PC-3 (cell line): ENCODE data around the gene LENG9. TPM values are rescaled to one million over a fixed set of nuclear protein-coding genes. Genes with fewer than 3 reads are reported as not detected.
"Not testable (repeated sequence)": the region's sequence is repeated elsewhere in the genome, so short reads cannot be mapped to it uniquely, and the experiment has no call there.

Experiments used
- ATAC-seq: fragments of 200-7000 bp; cut with Tn5 transposase; 2 replicates; pipeline ENCODE4 v1.9.1; 2020; ENCODE audit warnings: mild to moderate bottlenecking, moderate library complexity
- Bru-seq: library from RNA; stranded (reverse); fragments of 400-500 nt; gene quantifications from one replicate; lab custom pipeline; 2021; lab: Mats Ljungman, UMichigan
- BruChase-seq, 2 experiments: library from RNA; stranded (reverse); fragments of 400-500 nt; gene quantifications; one replicate each; lab custom pipeline; 2021; lab: Mats Ljungman, UMichigan
- BruUV-seq: library from RNA; stranded (reverse); fragments of 400-500 nt; replicated peaks from 2 replicates; lab custom pipeline; 2021; lab: Mats Ljungman, UMichigan
- CTCF ChIA-PET: fragments of 300-600 bp; sonication (Branson Sonifier 250); formaldehyde crosslinking; loops from one replicate; lab custom pipeline; 2022; ENCODE audit warnings: antibody characterized with exemption; lab: Charles Lee
- POLR2A ChIA-PET: fragments of 300-600 bp; sonication (Branson Sonifier 250); formaldehyde crosslinking; loops from one replicate; lab custom pipeline; 2022; ENCODE audit warnings: antibody characterized with exemption; ENCODE audit not compliant: unreplicated experiment; lab: Charles Lee
- DNase-seq: peaks from one replicate; pipeline ENCODE4 v3.0.0-alpha.2; 2015
- H2AFZ ChIP-seq: fragments of 300-600 bp; sonication (generic); 2 replicates; pipeline ENCODE4 v1.6.0; 2016; ENCODE audit warnings: antibody characterized with exemption, low read length
- H3F3A ChIP-seq: fragments of 300-600 bp; sonication (generic); one replicate; pipeline ENCODE4 v1.6.0; 2017; ENCODE audit warnings: antibody characterized with exemption, low read length, control low read depth, mild to moderate bottlenecking; ENCODE audit not compliant: unreplicated experiment
- H3K27ac ChIP-seq: fragments of 300-600 bp; sonication (generic); 2 replicates; pipeline ENCODE4 v1.5.1; 2016; ENCODE audit warnings: mild to moderate bottlenecking, low read length
- H3K27me3 ChIP-seq: fragments of 300-600 bp; sonication (generic); 2 replicates; pipeline ENCODE4 v1.6.1; 2016; ENCODE audit warnings: low read length, mixed read lengths
- H3K36me3 ChIP-seq: fragments of 300-600 bp; sonication (generic); 2 replicates; pipeline ENCODE4 v1.6.1; 2016; ENCODE audit warnings: low read depth, mixed run types, low read length, mixed read lengths
- H3K4me1 ChIP-seq: fragments of 300-600 bp; sonication (generic); 2 replicates; pipeline ENCODE4 v1.5.1; 2016; ENCODE audit warnings: low read length; ENCODE audit not compliant: insufficient read depth
- H3K4me2 ChIP-seq: fragments of 300-600 bp; sonication (generic); 2 replicates; pipeline ENCODE4 v1.6.0; 2016; ENCODE audit warnings: low read length
- H3K4me3 ChIP-seq: fragments of 300-600 bp; sonication (generic); 2 replicates; pipeline ENCODE4 v1.5.1; 2016; ENCODE audit warnings: mild to moderate bottlenecking, low read length, mixed read lengths
- H3K79me2 ChIP-seq: fragments of 300-600 bp; sonication (generic); 2 replicates; pipeline ENCODE4 v1.6.1; 2017; ENCODE audit warnings: low read length, mixed read lengths
- H3K9ac ChIP-seq: fragments of 300-600 bp; sonication (generic); 2 replicates; pipeline ENCODE4 v1.6.0; 2016; ENCODE audit warnings: mild to moderate bottlenecking, low read length
- H3K9me2 ChIP-seq: fragments of 300-600 bp; sonication (generic); replicated peaks from 2 replicates; pipeline ENCODE4 v1.6.1; 2016; ENCODE audit warnings: mixed run types, low read length, mixed read lengths
- H3K9me3 ChIP-seq: fragments of 300-600 bp; sonication (generic); 2 replicates; pipeline ENCODE4 v1.6.1; 2016; ENCODE audit warnings: low read length, mixed read lengths
- H4K20me1 ChIP-seq: fragments of 300-600 bp; sonication (generic); 2 replicates; pipeline ENCODE4 v1.6.1; 2016; ENCODE audit warnings: low read length, mixed read lengths
- EZH2 ChIP-seq: fragments of 300-600 bp; sonication (generic); IDR thresholded peaks from one replicate; pipeline ENCODE4 v1.6.1; 2017; ENCODE audit warnings: antibody characterized with exemption, mild to moderate bottlenecking, low read length; ENCODE audit not compliant: unreplicated experiment
- EZH2phosphoT487 ChIP-seq: fragments of 300-600 bp; sonication (generic); IDR thresholded peaks from 2 replicates; pipeline ENCODE4 v1.6.1; 2018; ENCODE audit warnings: mild to moderate bottlenecking, antibody characterized with exemption, low read length, borderline replicate concordance
- intact Hi-C: fragments of 100-400 bp; cut with micrococcal nuclease; formaldehyde crosslinking; loops from 2 replicates; pipeline ENCODE4 v1.9.0; 2023
- long read RNA-seq: library from polyadenylated mRNA; unstranded; transcript quantifications from one replicate; pipeline ENCODE4 v2.0.0, GENCODE V29; 2021; ENCODE audit not compliant: unreplicated experiment
- total RNA-seq: library from RNA; depleted of rRNA; stranded (reverse); fragments of >200 nt; gene quantifications from 2 replicates; pipeline ENCODE4 v1.2.3, GENCODE V29; 2014; rRNA removed
- TF ChIP-seq, protein P1 (sequence below): fragments of 300-600 bp; sonication (generic); conservative IDR thresholded peaks from 2 replicates; pipeline ENCODE4 v1.5.1; 2017; ENCODE audit warnings: antibody characterized with exemption, low read depth, mild to moderate bottlenecking, low read length

LENG9 gene
- total RNA-seq (7.1 and 12.6 TPM in 2 replicates), Bru-seq, nascent RNA (percentile 55 among the genes with signal in this experiment), BruChase-seq, experiment 1, labeled RNA remaining after a 6-hour chase (percentile 40 among the genes with signal in this experiment), BruChase-seq, experiment 2, labeled RNA remaining after a 2-hour chase (percentile 49 among the genes with signal in this experiment)
- long read RNA-seq: 0 reads

DNA sequence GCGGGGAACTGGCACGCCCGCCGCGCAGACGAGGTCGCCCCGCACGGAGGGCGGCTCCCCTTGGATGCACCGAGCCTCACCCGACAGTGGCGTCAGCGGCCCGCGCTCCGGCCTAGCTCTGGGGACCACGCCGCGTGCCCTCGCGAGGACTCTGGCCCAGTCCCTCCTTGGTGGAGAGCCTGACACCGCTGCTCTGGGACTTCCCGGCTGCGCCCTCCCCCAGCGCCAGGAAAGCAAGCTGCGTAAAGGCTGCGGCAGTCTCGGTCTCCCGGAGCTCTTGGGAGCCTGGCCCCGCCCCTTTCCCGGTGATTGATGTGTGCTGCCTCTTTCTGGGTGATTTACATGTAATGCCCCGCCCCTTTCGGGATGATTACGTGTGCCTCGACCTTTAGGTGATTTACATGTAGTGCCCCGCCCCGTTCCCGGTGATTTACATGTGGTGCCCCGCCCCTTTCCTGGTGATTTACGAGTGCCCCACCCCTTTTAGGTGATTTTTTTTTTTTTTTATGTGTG is at the start of gene LENG9:
Gene LENG9, minus strand, starts transcription at position 248 of the 513 bp plus-strand sequence. CDS start 252 bp downstream, outside the sequence.
- H3F3A ChIP-seq: no peaks in the 10 kb centered on the region
- peaks cover 16% of the 10 kb centered on the region for H3K4me1 ChIP-seq
- peak within 1 kb of the TSS; percentile 91 for H3K4me2 ChIP-seq
- H3K36me3 ChIP-seq: peaks cover 27% of the 10 kb centered on the region; the same call in 1 of the 2 replicates
- H3K9me3 ChIP-seq: no peaks in the 10 kb centered on the region
- no peaks in the 10 kb centered on the region for H3K27me3 ChIP-seq
- peaks cover 16% of the 10 kb centered on the region for H4K20me1 ChIP-seq
- no peaks in the 10 kb centered on the region for H3K9me2 ChIP-seq
- no TSS peak for BruUV-seq
- DNase-seq (peak; percentile 99), ATAC-seq (peak; percentile 56)
- peak within 1 kb of the TSS; percentile 87 for H3K27ac ChIP-seq
- intact Hi-C loops: loop anchor here (2.0 kb wide), 2 partner anchors 15 to 33 kb away; partner anchors contain the start of gene LENG8
- H3K79me2 ChIP-seq: peaks cover 37% of the 10 kb centered on the region
- ChIA-PET CTCF (interaction anchor here (0.6 kb wide), 2 partner anchors 15 to 34 kb away, joined by 3 read pairs; partner anchors contain the start of gene LENG8), POLR2A (interaction anchor here (0.6 to 1.2 kb wide), 5 partner anchors 15 to 1136 kb away, joined by 3 to 6 read pairs (median 3); partner anchors contain the start of genes LENG8, MBOAT7 and ZNF524)
- peak within 1 kb of the TSS; percentile 91 for H2AFZ ChIP-seq
- peak within 1 kb of the TSS; percentile 75 for H3K4me3 ChIP-seq
- peak within 1 kb of the TSS; percentile 87 for H3K9ac ChIP-seq
- TF ChIP-seq EZH2phosphoT487 (no peak), EZH2 (no peak)
- TF ChIP-seq, protein P1, sequence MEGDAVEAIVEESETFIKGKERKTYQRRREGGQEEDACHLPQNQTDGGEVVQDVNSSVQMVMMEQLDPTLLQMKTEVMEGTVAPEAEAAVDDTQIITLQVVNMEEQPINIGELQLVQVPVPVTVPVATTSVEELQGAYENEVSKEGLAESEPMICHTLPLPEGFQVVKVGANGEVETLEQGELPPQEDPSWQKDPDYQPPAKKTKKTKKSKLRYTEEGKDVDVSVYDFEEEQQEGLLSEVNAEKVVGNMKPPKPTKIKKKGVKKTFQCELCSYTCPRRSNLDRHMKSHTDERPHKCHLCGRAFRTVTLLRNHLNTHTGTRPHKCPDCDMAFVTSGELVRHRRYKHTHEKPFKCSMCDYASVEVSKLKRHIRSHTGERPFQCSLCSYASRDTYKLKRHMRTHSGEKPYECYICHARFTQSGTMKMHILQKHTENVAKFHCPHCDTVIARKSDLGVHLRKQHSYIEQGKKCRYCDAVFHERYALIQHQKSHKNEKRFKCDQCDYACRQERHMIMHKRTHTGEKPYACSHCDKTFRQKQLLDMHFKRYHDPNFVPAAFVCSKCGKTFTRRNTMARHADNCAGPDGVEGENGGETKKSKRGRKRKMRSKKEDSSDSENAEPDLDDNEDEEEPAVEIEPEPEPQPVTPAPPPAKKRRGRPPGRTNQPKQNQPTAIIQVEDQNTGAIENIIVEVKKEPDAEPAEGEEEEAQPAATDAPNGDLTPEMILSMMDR: no peak

DNA sequence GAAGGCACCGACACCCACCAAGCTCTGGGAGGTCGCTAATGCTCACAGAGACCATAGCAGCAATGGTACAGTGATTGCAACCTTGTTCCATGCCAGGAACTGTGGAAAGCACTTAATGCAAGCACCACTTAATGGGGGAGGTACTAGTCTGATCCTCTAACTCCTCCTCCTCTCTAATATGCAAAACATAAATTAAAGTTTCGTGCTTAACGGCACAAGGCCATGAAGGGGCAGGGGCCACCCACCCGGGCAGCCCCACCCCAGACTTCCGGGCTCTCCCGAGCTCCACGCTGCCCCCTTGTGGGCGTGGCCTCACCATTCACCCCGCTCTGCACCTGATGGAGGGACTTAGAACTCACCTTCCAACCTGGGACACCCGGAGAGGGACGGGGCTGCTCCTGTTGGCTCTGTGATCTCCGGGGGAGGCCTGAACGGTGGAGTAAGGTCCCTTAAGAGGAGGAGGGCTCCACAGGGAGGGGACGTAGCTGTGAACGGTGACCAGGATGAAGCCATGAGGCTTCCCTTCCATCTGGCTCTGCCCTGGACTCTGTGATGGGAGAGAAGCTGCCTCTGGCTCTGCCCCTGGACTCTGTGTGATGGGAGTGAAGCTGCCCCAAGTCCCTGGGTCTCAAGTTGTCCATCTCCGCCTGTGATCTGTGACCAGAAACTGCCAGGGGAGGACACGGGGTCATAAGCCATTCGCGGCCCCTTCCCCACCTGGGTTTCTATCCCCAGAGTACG is 45.8 kb upstream of the LENG9 start:
- POLR2A ChIA-PET, H3K4me2 ChIP-seq, CTCF ChIA-PET, H3K4me1 ChIP-seq, BruUV-seq, H3K9me2 ChIP-seq, H3F3A ChIP-seq, H3K9me3 ChIP-seq, H3K4me3 ChIP-seq, H3K9ac ChIP-seq, intact Hi-C loops, DNase-seq, H3K27ac ChIP-seq, H3K36me3 ChIP-seq, H4K20me1 ChIP-seq, H2AFZ ChIP-seq, H3K79me2 ChIP-seq: not testable (repeated sequence)
- ATAC-seq: peak; percentile 64
- peaks cover 52% of the 10 kb centered on the region for H3K27me3 ChIP-seq

DNA sequence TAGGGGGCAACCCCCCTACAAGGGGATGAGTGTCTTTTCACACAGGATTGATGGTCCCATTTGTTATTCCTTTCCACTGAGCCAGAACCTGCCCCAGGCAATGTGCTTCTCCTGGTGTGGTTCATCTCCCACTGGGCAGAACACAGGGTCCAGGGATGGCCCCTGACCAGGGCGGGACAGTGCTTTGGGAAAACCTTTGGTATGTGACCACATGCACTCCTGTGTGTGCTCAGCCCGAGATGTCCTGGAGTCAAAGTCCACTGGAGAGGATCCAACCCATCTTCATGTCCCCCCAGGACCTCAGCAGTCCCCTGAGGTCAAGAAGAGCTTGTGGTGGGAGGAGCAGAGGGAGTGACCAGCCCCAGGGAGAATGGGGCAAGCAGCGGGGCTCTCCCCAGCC is 44.9 kb upstream of the LENG9 start:
- H3K27ac ChIP-seq, H3K36me3 ChIP-seq, intact Hi-C loops, H3K79me2 ChIP-seq, H3K9me2 ChIP-seq, POLR2A ChIA-PET, BruUV-seq, H3F3A ChIP-seq, H3K4me2 ChIP-seq, H2AFZ ChIP-seq, H3K9me3 ChIP-seq, H3K9ac ChIP-seq, H3K4me1 ChIP-seq, H4K20me1 ChIP-seq, ATAC-seq, CTCF ChIA-PET, H3K4me3 ChIP-seq, DNase-seq: not testable (repeated sequence)
- peaks cover 51% of the 10 kb centered on the region for H3K27me3 ChIP-seq
